BJ (cell line): ENCODE measurements around the gene NACC2. TPM values are rescaled to one million over a fixed set of nuclear protein-coding genes. Genes with fewer than 3 reads are reported as not detected.

Experiments used
- CTCF ChIA-PET: fragments of 350-600 bp; formaldehyde crosslinking; extraction: SDS; loops from one replicate; lab custom pipeline; 2021; ENCODE audit warnings: antibody characterized with exemption, inconsistent platforms; lab: Yijun Ruan, JAX
- POLR2A ChIA-PET: fragments of 300-600 bp; sonication (Branson Sonifier 250); formaldehyde crosslinking; extraction: SDS; loops from one replicate; lab custom pipeline; 2021; ENCODE audit warnings: antibody characterized with exemption; lab: Charles Lee
- DNase-seq: peaks from one replicate; pipeline ENCODE4 v3.0.0-alpha.2; 2011; ENCODE audit warnings: low read depth
- H3K27me3 ChIP-seq: 2 replicates; pipeline ENCODE4 v1.6.0; 2011; ENCODE audit warnings: low read length; ENCODE audit not compliant: control insufficient read depth, insufficient read depth
- H3K36me3 ChIP-seq: 2 replicates; pipeline ENCODE4 v1.5.1; 2011; ENCODE audit warnings: low read length; ENCODE audit not compliant: control insufficient read depth, insufficient read depth
- H3K4me3 ChIP-seq: 2 replicates; pipeline ENCODE4 v1.5.1; 2011; ENCODE audit warnings: low read depth, mild to moderate bottlenecking, control low read depth, low read length
- polyA plus RNA-seq: library from polyadenylated mRNA; depleted of rRNA; stranded (reverse); fragments of >200 nt; gene quantifications from 2 replicates; pipeline ENCODE4 v1.2.3, GENCODE V29; 2011
- TF ChIP-seq, protein P1 (sequence below): IDR thresholded peaks from 2 replicates; pipeline ENCODE4 v1.5.1; 2011; ENCODE audit warnings: low read depth, mild to moderate bottlenecking, control low read depth, inconsistent platforms, low read length, moderate library complexity; ENCODE audit not compliant: insufficient read depth

The NACC2 gene
- polyA plus RNA-seq, 1 experiment = 19.2 TPM

DNA sequence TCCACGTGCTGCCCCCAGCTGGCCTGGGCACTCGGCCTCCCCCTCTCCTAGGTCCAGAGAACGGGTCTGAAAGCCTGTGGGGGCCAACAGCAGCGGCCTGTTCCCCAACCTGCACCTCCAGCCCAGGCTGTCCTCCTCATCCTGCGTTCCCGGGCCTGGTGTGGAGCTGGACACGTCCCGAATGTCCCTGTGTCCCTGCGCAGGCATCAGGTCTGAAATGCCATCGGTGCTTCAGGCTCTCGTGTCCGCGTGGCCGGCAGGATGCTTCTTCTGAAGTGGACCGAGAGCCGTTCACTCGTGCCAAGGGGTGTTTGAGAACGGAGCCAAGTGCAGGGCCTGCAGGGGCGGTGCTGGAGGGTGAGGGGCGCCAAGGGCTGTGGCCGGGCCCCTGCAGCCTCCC lies 109.2 kb downstream of the NACC2 start:
- DNase-seq = no peak
- CTCF ChIA-PET = interaction anchor here (0.5 kb wide), 1 partner anchor 149 kb away, joined by 3 read pairs; no protein-coding TSS in a partner anchor
- TF ChIP-seq, protein P1, sequence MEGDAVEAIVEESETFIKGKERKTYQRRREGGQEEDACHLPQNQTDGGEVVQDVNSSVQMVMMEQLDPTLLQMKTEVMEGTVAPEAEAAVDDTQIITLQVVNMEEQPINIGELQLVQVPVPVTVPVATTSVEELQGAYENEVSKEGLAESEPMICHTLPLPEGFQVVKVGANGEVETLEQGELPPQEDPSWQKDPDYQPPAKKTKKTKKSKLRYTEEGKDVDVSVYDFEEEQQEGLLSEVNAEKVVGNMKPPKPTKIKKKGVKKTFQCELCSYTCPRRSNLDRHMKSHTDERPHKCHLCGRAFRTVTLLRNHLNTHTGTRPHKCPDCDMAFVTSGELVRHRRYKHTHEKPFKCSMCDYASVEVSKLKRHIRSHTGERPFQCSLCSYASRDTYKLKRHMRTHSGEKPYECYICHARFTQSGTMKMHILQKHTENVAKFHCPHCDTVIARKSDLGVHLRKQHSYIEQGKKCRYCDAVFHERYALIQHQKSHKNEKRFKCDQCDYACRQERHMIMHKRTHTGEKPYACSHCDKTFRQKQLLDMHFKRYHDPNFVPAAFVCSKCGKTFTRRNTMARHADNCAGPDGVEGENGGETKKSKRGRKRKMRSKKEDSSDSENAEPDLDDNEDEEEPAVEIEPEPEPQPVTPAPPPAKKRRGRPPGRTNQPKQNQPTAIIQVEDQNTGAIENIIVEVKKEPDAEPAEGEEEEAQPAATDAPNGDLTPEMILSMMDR = no peak
- Histone ChIP-seq H3K36me3 (no peaks in the 10 kb centered on the region), H3K27me3 (peaks cover 10% of the 10 kb centered on the region), H3K4me3 (no peak overlapping the region)
- POLR2A ChIA-PET = no interaction called here

DNA sequence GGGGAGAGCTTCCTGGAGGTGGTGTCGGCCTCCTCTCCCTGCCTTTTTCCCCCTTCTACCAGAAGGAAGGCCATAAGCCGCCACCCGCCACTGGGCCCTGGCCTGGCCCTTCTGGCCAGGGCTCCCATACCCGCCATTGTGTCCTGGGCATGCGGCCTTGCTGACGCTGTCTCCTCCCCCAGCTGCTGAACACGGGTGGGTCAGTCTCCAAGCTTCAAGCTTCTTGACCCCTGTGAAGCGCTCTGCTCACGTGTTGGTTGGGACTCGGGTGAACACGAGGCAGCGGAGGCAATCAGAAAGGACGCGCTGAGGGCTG lies 109.7 kb downstream of the NACC2 start:
- ChIA-PET POLR2A (no interaction called here), CTCF (no interaction called here)
- no peak overlapping the region for H3K4me3 ChIP-seq
- H3K36me3 ChIP-seq = no peaks in the 10 kb centered on the region
- DNase-seq = no peak
- peaks cover 10% of the 10 kb centered on the region for H3K27me3 ChIP-seq
- TF ChIP-seq, protein P1 = no peak

DNA sequence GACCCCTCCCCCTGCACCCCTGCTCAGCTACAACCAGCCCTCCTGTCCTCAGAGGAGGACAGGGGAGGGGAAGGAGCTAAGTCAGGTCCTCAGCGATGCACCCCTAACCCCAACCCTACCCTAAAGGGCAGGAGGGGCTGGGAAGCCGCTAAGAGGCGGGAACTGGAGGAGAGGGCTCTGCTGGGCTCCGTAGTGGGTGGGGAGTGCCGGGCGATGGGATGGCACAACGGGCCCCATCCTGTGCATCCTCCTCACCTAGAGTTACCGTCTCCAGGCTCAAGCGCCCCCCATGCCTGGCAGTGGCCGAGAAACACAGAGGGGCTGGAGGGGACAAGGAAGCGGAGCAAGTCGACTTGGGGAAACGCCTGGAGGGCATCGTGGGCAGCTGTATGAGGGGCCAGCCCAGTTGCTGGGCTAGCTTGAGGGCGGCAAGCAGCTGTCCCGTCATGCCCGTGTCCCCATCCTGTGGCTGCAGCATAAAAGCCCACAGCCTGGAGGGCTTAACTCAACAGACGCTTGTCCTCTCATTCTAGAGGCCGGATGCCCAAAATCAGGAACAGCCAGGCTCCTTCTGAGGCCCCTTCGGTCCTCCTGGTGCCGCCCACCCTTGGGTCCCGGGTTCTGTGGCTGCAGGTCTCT lies 110.9 kb downstream of the NACC2 start:
- CTCF ChIA-PET = no interaction called here
- POLR2A ChIA-PET = no interaction called here
- no peak for DNase-seq
- no peaks in the 10 kb centered on the region for H3K36me3 ChIP-seq
- H3K4me3 ChIP-seq = no peak overlapping the region
- peaks cover 10% of the 10 kb centered on the region for H3K27me3 ChIP-seq
- TF ChIP-seq, protein P1 = no peak

DNA sequence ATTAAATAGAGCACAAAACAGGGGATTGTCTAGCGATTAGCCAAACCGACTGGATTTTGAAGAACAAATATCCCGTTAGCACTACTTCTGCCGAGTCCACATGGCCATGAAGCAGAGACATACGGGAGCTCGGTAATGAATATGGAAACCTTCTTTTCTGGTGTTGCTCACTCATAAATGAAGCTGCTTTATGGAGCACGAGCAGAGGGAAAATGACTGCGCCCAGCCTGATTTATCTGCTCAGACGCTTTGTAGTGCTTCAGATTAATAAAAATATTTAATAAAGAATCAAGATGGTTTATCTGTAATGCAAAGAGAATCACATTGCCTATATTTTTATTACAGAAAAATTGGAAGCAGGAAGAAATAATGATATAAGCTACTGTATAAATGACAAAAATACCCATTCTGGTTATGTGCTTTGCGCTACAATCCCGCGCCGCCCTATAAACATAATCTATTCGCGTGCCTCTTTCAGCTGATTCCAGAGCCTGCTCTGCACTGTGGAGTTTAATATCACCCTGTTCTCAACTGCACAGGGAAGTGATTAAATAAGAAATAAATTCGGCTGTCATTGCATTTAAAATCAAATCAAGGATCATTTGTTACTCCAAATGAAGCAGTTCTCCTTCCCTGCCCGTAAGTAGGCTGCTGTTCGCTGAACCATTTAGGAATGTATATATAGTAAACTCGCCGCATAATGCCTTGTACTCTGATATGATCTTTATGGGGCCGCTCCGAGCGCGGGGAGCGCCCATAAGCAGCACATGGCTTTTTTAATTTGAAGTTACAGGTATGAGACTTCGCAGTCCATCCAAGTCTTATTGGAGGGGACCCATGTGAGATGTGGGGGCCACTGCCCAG lies 111.6 kb downstream of the NACC2 start:
- no peak for DNase-seq
- POLR2A ChIA-PET = no interaction called here
- Histone ChIP-seq H3K27me3 (peaks cover 9% of the 10 kb centered on the region), H3K4me3 (no peak overlapping the region), H3K36me3 (no peaks in the 10 kb centered on the region)
- TF ChIP-seq, protein P1 = no peak
- CTCF ChIA-PET = interaction anchor here (1.9 kb wide), 1 partner anchor 16 kb away, joined by 5 read pairs; no protein-coding TSS in a partner anchor

DNA sequence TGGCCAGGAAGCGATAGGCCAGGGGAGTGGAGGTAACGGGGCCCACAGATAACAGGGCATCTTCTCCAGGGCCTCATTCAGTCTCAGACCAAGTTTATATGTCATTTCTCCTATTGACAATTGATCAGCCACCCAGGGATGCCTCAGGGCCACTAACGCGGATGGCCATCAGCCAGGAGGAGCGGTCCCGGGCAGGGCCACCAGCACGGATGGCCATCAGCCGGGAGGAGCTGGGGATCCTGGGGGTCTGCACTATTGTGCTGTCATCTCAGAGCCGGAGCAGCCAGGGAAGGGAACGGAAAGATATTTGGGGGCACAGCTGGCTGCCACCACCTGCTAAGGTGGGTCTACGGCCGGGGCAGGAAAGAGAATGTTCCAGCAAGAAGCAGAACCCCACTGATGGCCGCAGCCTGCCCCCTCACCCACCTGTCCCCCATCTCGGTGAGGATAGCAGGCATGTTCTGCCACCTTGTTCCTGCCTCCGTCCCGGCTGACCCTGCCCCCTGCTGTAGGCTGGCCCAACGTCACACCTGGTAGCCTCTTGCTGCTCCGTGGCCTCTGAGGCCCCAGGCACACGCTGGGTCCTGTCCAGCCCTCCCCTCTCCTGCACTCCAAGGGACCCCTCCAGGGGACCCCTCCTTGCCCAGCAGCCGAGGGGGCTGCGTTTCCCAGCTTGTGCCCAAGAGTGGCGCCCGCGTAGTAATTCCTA lies 112.4 kb downstream of the NACC2 start:
- Histone ChIP-seq H3K4me3 (no peak overlapping the region), H3K27me3 (peaks cover 7% of the 10 kb centered on the region), H3K36me3 (no peaks in the 10 kb centered on the region)
- DNase-seq = no peak
- ChIA-PET CTCF (interaction anchor here (1.9 kb wide), 1 partner anchor 15 kb away, joined by 5 read pairs; no protein-coding TSS in a partner anchor), POLR2A (no interaction called here)
- TF ChIP-seq, protein P1 = no peak
